Ishikawa (cell line): ENCODE data around the gene SORBS2.

Experiments used
- CEBPB ChIP-seq: IDR thresholded peaks from 2 replicates; pipeline ENCODE4 v1.6.1; 2012
- EGR1 ChIP-seq: IDR thresholded peaks from 2 replicates; pipeline ENCODE4 v1.6.1; 2012
- EP300 ChIP-seq: IDR thresholded peaks from 2 replicates; pipeline ENCODE4 v1.6.1; 2012; ENCODE audit warnings: borderline replicate concordance
- FOXM1 ChIP-seq: IDR thresholded peaks from 2 replicates; pipeline ENCODE4 v1.6.1; 2012; ENCODE audit warnings: low read depth, borderline replicate concordance
- NFIC ChIP-seq: IDR thresholded peaks from 2 replicates; pipeline ENCODE4 v1.6.1; 2012
- RAD21 ChIP-seq: IDR thresholded peaks from 2 replicates; pipeline ENCODE4 v1.6.1; 2012; ENCODE audit warnings: low read depth
- TAF1 ChIP-seq: IDR thresholded peaks from 2 replicates; pipeline ENCODE4 v1.6.1; 2012; ENCODE audit warnings: low read depth, mild to moderate bottlenecking
- YY1 ChIP-seq: IDR thresholded peaks from 2 replicates; pipeline ENCODE4 v1.6.1; 2012; ENCODE audit warnings: low read depth
- ZBTB7A ChIP-seq: IDR thresholded peaks from 2 replicates; pipeline ENCODE4 v1.6.1; 2012; ENCODE audit warnings: low read depth
- TF ChIP-seq, protein P1 (sequence below): IDR thresholded peaks from 2 replicates; pipeline ENCODE4 v1.6.1; 2012
- TF ChIP-seq, protein P2 (sequence below): IDR thresholded peaks from 2 replicates; pipeline ENCODE4 v1.6.1; 2012; ENCODE audit warnings: low read depth, mild to moderate bottlenecking
- TF ChIP-seq, protein P3 (sequence below): IDR thresholded peaks from 2 replicates; pipeline ENCODE4 v1.6.1; 2012

DNA sequence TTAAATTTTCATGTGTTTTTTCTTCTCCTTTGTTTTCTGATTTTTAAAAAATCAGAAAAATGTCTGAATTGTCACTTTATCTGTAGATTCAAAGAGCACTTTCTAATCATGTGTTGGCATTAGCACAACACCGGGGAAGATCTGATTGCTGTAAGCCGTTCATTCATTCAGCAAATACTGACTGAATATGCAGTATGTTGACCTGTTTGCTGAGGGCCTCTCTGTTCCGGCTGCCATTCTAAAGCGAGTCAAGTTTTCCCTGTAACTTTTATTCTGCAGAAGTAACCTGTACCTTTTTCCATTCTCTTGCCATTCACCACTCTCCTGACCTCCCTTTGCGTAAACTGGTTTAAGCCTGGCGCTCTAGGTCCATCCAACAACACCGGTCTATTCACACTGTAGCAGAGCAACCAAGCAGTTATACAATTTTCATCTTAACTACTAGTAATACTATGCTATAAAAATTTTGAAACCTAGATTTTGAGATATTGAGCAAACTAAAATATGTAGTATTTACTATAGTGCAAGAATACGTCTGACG lies 6.7 kb downstream of the SORBS2 start:
- TF ChIP-seq YY1 (no peak), RAD21 (no peak), TAF1 (no peak), FOXM1 (no peak), ZBTB7A (no peak), CEBPB (no peak), EP300 (no peak), NFIC (no peak), EGR1 (no peak)
- TF ChIP-seq, protein P1, sequence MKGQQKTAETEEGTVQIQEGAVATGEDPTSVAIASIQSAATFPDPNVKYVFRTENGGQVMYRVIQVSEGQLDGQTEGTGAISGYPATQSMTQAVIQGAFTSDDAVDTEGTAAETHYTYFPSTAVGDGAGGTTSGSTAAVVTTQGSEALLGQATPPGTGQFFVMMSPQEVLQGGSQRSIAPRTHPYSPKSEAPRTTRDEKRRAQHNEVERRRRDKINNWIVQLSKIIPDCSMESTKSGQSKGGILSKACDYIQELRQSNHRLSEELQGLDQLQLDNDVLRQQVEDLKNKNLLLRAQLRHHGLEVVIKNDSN: no peak
- TF ChIP-seq, protein P2, sequence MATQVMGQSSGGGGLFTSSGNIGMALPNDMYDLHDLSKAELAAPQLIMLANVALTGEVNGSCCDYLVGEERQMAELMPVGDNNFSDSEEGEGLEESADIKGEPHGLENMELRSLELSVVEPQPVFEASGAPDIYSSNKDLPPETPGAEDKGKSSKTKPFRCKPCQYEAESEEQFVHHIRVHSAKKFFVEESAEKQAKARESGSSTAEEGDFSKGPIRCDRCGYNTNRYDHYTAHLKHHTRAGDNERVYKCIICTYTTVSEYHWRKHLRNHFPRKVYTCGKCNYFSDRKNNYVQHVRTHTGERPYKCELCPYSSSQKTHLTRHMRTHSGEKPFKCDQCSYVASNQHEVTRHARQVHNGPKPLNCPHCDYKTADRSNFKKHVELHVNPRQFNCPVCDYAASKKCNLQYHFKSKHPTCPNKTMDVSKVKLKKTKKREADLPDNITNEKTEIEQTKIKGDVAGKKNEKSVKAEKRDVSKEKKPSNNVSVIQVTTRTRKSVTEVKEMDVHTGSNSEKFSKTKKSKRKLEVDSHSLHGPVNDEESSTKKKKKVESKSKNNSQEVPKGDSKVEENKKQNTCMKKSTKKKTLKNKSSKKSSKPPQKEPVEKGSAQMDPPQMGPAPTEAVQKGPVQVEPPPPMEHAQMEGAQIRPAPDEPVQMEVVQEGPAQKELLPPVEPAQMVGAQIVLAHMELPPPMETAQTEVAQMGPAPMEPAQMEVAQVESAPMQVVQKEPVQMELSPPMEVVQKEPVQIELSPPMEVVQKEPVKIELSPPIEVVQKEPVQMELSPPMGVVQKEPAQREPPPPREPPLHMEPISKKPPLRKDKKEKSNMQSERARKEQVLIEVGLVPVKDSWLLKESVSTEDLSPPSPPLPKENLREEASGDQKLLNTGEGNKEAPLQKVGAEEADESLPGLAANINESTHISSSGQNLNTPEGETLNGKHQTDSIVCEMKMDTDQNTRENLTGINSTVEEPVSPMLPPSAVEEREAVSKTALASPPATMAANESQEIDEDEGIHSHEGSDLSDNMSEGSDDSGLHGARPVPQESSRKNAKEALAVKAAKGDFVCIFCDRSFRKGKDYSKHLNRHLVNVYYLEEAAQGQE: no peak
- TF ChIP-seq, protein P3, sequence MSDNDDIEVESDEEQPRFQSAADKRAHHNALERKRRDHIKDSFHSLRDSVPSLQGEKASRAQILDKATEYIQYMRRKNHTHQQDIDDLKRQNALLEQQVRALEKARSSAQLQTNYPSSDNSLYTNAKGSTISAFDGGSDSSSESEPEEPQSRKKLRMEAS: no peak
